Measurements from ENCODE around the gene MOK.

MOK gene

GRCh38 chr14:102262929-102263462 is 42.0 kb downstream of the MOK start:
- no peak for TF ChIP-seq CTCF (IDR thresholded peaks at IDR 0.05; ENCODE audit: low read depth, low read length)
- no peak for TF ChIP-seq EZH2phosphoT487 (IDR thresholded peaks at IDR 0.05; ENCODE audit: low read depth)
- no peaks in the 10 kb centered on the region for H3K4me1 ChIP-seq (ENCODE audit: low read length)
- H3K4me3 ChIP-seq (ENCODE audit: low read length): no peak overlapping the region
- no peaks in the 10 kb centered on the region for H3K79me2 ChIP-seq (ENCODE audit: low read length)
- no peak overlapping the region for H2AFZ ChIP-seq (ENCODE audit: low read depth, low read length)
- H3K27ac ChIP-seq (ENCODE audit: low read length): no peak overlapping the region
- no peaks in the 10 kb centered on the region for H3K36me3 ChIP-seq (replicated peaks; ENCODE audit: low read depth, low read length)
- H4K20me1 ChIP-seq (ENCODE audit: insufficient read depth, low read length): no peaks in the 10 kb centered on the region
- H3K4me2 ChIP-seq (ENCODE audit: low read length): no peak overlapping the region
- H3K27me3 ChIP-seq (ENCODE audit: low read depth, low read length): no peaks in the 10 kb centered on the region
- H3K9me3 ChIP-seq (ENCODE audit: insufficient read depth, low read length): no peaks in the 10 kb centered on the region
- H3K9ac ChIP-seq (ENCODE audit: low read length): no peak overlapping the region

GRCh38 chr14:102258136-102258535 is 46.8 kb downstream of the MOK start:
- Histone ChIP-seq H3K79me2 (ENCODE audit: low read length) (no peaks in the 10 kb centered on the region), H3K4me1 (ENCODE audit: low read length) (no peaks in the 10 kb centered on the region), H3K4me2 (ENCODE audit: low read length) (no peak overlapping the region), H4K20me1 (ENCODE audit: insufficient read depth, low read length) (no peaks in the 10 kb centered on the region), H3K27me3 (ENCODE audit: low read depth, low read length) (0 out of 2 replicates have a peak, but pooled peaks cover 3% of the 10 kb centered on the region), H3K9ac (ENCODE audit: low read length) (no peak overlapping the region), H3K27ac (ENCODE audit: low read length) (no peak overlapping the region), H3K36me3 (replicated peaks; ENCODE audit: low read depth, low read length) (no peaks in the 10 kb centered on the region), H3K4me3 (ENCODE audit: low read length) (no peak overlapping the region), H2AFZ (ENCODE audit: low read depth, low read length) (no peak overlapping the region), H3K9me3 (ENCODE audit: insufficient read depth, low read length) (no peaks in the 10 kb centered on the region)
- TF ChIP-seq EZH2phosphoT487 (IDR thresholded peaks at IDR 0.05; ENCODE audit: low read depth) (no peak), CTCF (IDR thresholded peaks at IDR 0.05; ENCODE audit: low read depth, low read length) (no peak)

GRCh38 chr14:102256716-102257115 is 48.2 kb downstream of the MOK start:
- H3K4me1 ChIP-seq (ENCODE audit: low read length): no peaks in the 10 kb centered on the region
- no peak overlapping the region for H3K4me2 ChIP-seq (ENCODE audit: low read length)
- no peak overlapping the region for H3K4me3 ChIP-seq (ENCODE audit: low read length)
- no peak for TF ChIP-seq EZH2phosphoT487 (IDR thresholded peaks at IDR 0.05; ENCODE audit: low read depth)
- no peak for TF ChIP-seq CTCF (IDR thresholded peaks at IDR 0.05; ENCODE audit: low read depth, low read length)
- 0 out of 2 replicates have a peak, but pooled peaks cover 3% of the 10 kb centered on the region for H3K27me3 ChIP-seq (ENCODE audit: low read depth, low read length)
- H3K36me3 ChIP-seq (replicated peaks; ENCODE audit: low read depth, low read length): no peaks in the 10 kb centered on the region
- no peaks in the 10 kb centered on the region for H3K79me2 ChIP-seq (ENCODE audit: low read length)
- H3K27ac ChIP-seq (ENCODE audit: low read length): no peak overlapping the region
- H3K9me3 ChIP-seq (ENCODE audit: insufficient read depth, low read length): no peaks in the 10 kb centered on the region
- H3K9ac ChIP-seq (ENCODE audit: low read length): no peak overlapping the region
- H2AFZ ChIP-seq (ENCODE audit: low read depth, low read length): no peak overlapping the region
- H4K20me1 ChIP-seq (ENCODE audit: insufficient read depth, low read length): no peaks in the 10 kb centered on the region

- no peak overlapping the region for H3K4me2 ChIP-seq (ENCODE audit: low read length)
- no peak overlapping the region for H3K9ac ChIP-seq (ENCODE audit: low read length)
- no peaks in the 10 kb centered on the region for H3K79me2 ChIP-seq (ENCODE audit: low read length)
- TF ChIP-seq EZH2phosphoT487 (IDR thresholded peaks at IDR 0.05; ENCODE audit: low read depth): no peak
- no peak for TF ChIP-seq CTCF (IDR thresholded peaks at IDR 0.05; ENCODE audit: low read depth, low read length)
- 0 out of 2 replicates have a peak, but pooled peaks cover 3% of the 10 kb centered on the region for H3K27me3 ChIP-seq (ENCODE audit: low read depth, low read length)
- H3K4me3 ChIP-seq (ENCODE audit: low read length): no peak overlapping the region
- no peaks in the 10 kb centered on the region for H3K9me3 ChIP-seq (ENCODE audit: insufficient read depth, low read length)
- H3K4me1 ChIP-seq (ENCODE audit: low read length): no peaks in the 10 kb centered on the region
- H4K20me1 ChIP-seq (ENCODE audit: insufficient read depth, low read length): no peaks in the 10 kb centered on the region
- H3K27ac ChIP-seq (ENCODE audit: low read length): no peak overlapping the region
- no peaks in the 10 kb centered on the region for H3K36me3 ChIP-seq (replicated peaks; ENCODE audit: low read depth, low read length)
- H2AFZ ChIP-seq (ENCODE audit: low read depth, low read length): no peak overlapping the region
These were observed 49.4 kb downstream of the MOK start for GRCh38 chr14:102255401-102256190.

All from OCI-LY3 (cell line).